Effector CD8-positive, alpha-beta T cell (primary cell): ENCODE data around the gene STH.
"Not testable (repeated sequence)": the region's sequence is repeated elsewhere in the genome, so short reads cannot be mapped to it uniquely, and the experiment has no call there.

Experiments
- DNase-seq: peaks from one replicate; lab custom pipeline; 2025; lab: John Stamatoyannopoulos, UW
- total RNA-seq, 4 experiments: gene quantifications; one replicate each; lab custom pipeline; 2026; lab: John Stamatoyannopoulos, UW

STH gene
- total RNA-seq: 0 reads per million in 4 experiments

GRCh38 chr17:45998987-45999899, at the start of gene STH:
STH (plus strand) TSS chr17:45999250; CDS start chr17:45999280, 30 bp downstream.
- no peak for DNase-seq

GRCh38 chr17:45949755-45950320, 49.2 kb upstream of the STH start:
- no peak for DNase-seq

GRCh38 chr17:45950888-45951287, 48.2 kb upstream of the STH start:
- DNase-seq: no peak

GRCh38 chr17:45951403-45951802, 47.6 kb upstream of the STH start:
- DNase-seq: no peak

GRCh38 chr17:45951941-45952340, 47.1 kb upstream of the STH start:
- no peak for DNase-seq

GRCh38 chr17:45952814-45953320, 46.2 kb upstream of the STH start:
- no peak for DNase-seq

GRCh38 chr17:45953561-45953960, 45.5 kb upstream of the STH start:
- DNase-seq: no peak

- DNase-seq: no peak
Measured at GRCh38 chr17:45954914-45955313, 44.1 kb upstream of the STH start.

- no peak for DNase-seq
Measured at GRCh38 chr17:45955326-45955725, 43.7 kb upstream of the STH start.

- no peak for DNase-seq
Measured at GRCh38 chr17:45956090-45956489, 43.0 kb upstream of the STH start.

GRCh38 chr17:45956746-45957145, 42.3 kb upstream of the STH start:
- DNase-seq: not testable (repeated sequence)

- no peak for DNase-seq
Measured at GRCh38 chr17:45958307-45958706, 40.7 kb upstream of the STH start.

- DNase-seq: no peak
Measured at GRCh38 chr17:45958994-45959665, 39.9 kb upstream of the STH start.

GRCh38 chr17:45960311-45960710, 38.7 kb upstream of the STH start:
- DNase-seq: no peak

GRCh38 chr17:45961206-45961605, 37.8 kb upstream of the STH start:
- no peak for DNase-seq

GRCh38 chr17:45962221-45962972, 36.7 kb upstream of the STH start:
- no peak for DNase-seq

- no peak for DNase-seq
Measured at GRCh38 chr17:45963283-45963682, 35.8 kb upstream of the STH start.

GRCh38 chr17:45963889-45964288, 35.2 kb upstream of the STH start:
- DNase-seq: no peak

- DNase-seq: no peak
Measured at GRCh38 chr17:45964634-45965033, 34.4 kb upstream of the STH start.

GRCh38 chr17:45965812-45966211, 33.2 kb upstream of the STH start:
- no peak for DNase-seq

GRCh38 chr17:45966606-45967280, 32.3 kb upstream of the STH start:
- no peak for DNase-seq
